Neural progenitor cell (in vitro differentiated cells): ENCODE data around the gene FAM234A. TPM values are rescaled to one million over a fixed set of nuclear protein-coding genes. Genes with fewer than 3 reads are reported as not detected.

Experiments used
- DNase-seq: peaks from one replicate; pipeline ENCODE4 v3.0.0-alpha.2; 2016; ENCODE audit warnings: low spot score
- H2AFZ ChIP-seq: fragments of 200-600 bp; sonication (generic); replicated peaks from 2 replicates; pipeline ENCODE4 v1.6.1; 2016; ENCODE audit warnings: antibody characterized with exemption
- H3F3A ChIP-seq: fragments of 200-600 bp; sonication (generic); 2 replicates; pipeline ENCODE4 v1.6.1; 2016; ENCODE audit warnings: antibody characterized with exemption, low read depth
- H3K27ac ChIP-seq: fragments of 200-600 bp; sonication (generic); 2 replicates; pipeline ENCODE4 v1.5.1; 2016; ENCODE audit warnings: mild to moderate bottlenecking
- H3K27me3 ChIP-seq: fragments of 200-600 bp; sonication (generic); 2 replicates; pipeline ENCODE4 v1.6.1; 2016; ENCODE audit warnings: mild to moderate bottlenecking, moderate library complexity
- H3K36me3 ChIP-seq: fragments of 200-600 bp; sonication (generic); 2 replicates; pipeline ENCODE4 v1.5.1; 2016
- H3K4me1 ChIP-seq: fragments of 200-600 bp; sonication (generic); 2 replicates; pipeline ENCODE4 v1.6.1; 2016; ENCODE audit warnings: mixed run types
- H3K4me2 ChIP-seq: fragments of 200-600 bp; sonication (generic); 2 replicates; pipeline ENCODE4 v1.6.1; 2016
- H3K4me3 ChIP-seq: fragments of 200-600 bp; sonication (generic); 2 replicates; pipeline ENCODE4 v1.5.1; 2016
- H3K79me2 ChIP-seq: fragments of 200-600 bp; sonication (generic); 2 replicates; pipeline ENCODE4 v1.6.1; 2016; ENCODE audit warnings: low read depth
- H3K9ac ChIP-seq: fragments of 200-600 bp; sonication (generic); 2 replicates; pipeline ENCODE4 v1.6.1; 2016
- H3K9me3 ChIP-seq: fragments of 200-600 bp; sonication (generic); 2 replicates; pipeline ENCODE4 v1.5.1; 2016; ENCODE audit warnings: low read depth
- H4K20me1 ChIP-seq: fragments of 200-600 bp; sonication (generic); 2 replicates; pipeline ENCODE4 v1.6.1; 2016; ENCODE audit warnings: low read depth
- H3K27ac Mint-ChIP-seq: 3 replicates; pipeline ENCODE4 v1.8.0; 2021; ENCODE audit warnings: mixed read lengths
- H3K27me3 Mint-ChIP-seq: 2 replicates; pipeline ENCODE4 v1.8.0; 2022; ENCODE audit warnings: low read depth, mild to moderate bottlenecking, inconsistent platforms, moderate library complexity, mixed read lengths; ENCODE audit not compliant: insufficient read depth
- H3K36me3 Mint-ChIP-seq: 3 replicates; pipeline ENCODE4 v1.8.0; 2021; ENCODE audit warnings: mixed read lengths
- H3K4me1 Mint-ChIP-seq: 3 replicates; pipeline ENCODE4 v1.8.0; 2021; ENCODE audit warnings: mixed read lengths
- H3K4me3 Mint-ChIP-seq: 3 replicates; pipeline ENCODE4 v1.8.0; 2021; ENCODE audit warnings: mild to moderate bottlenecking, moderate library complexity, mixed read lengths
- H3K9me3 Mint-ChIP-seq: 3 replicates; pipeline ENCODE4 v1.8.0; 2020; ENCODE audit warnings: mixed read lengths
- EZH2 ChIP-seq: fragments of 200-600 bp; sonication (generic); IDR thresholded peaks from 2 replicates; pipeline ENCODE4 v1.6.1; 2017; ENCODE audit warnings: antibody characterized with exemption, mild to moderate bottlenecking, moderate library complexity
- EZH2phosphoT487 ChIP-seq: fragments of 200-600 bp; sonication (generic); IDR thresholded peaks from 2 replicates; pipeline ENCODE4 v1.6.1; 2017; ENCODE audit warnings: antibody characterized with exemption
- total RNA-seq: library from RNA; depleted of rRNA; stranded (reverse); fragments of >200 nt; gene quantifications from 2 replicates; pipeline ENCODE4 v1.2.3, GENCODE V29; 2015; ENCODE audit warnings: low replicate concordance
- TF ChIP-seq, protein P1 (sequence below): fragments of 200-600 bp; sonication (generic); IDR thresholded peaks from 2 replicates; pipeline ENCODE4 v1.5.1; 2017; ENCODE audit warnings: antibody characterized with exemption, mild to moderate bottlenecking

Gene FAM234A
- total RNA-seq, 1 donor from 2014 or later: 115 TPM

DNA sequence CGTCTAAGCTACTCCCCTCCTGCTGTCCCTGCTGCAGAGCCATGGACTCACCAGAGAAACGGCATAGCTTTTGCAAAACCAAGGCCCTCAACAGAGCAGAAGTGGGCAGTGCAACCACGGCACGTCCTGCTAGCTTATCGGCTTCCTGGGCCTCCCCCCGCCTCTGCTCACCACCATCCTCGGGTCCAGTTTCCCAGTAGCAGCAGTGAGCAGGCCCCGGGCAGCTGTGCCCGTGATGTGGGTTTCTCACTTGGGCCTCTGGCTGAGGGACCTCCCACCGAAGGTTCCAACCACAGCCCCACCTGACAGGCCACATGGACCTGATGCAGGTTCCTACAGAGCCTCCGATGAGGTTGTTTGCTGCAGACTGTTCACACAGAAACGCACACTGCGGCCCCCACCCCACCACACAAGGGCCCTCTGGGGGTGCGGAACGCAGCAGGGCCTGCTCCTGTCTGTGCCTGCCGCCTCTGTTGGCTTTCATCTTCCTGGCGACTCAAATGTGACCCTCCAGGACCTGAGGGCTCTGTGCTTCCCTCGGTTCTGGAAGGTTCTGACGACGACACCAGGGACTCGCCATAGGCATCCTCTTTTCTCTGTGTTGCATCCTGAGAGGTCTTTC, 73.2 kb downstream of the FAM234A start:
- Histone ChIP-seq H3K27me3 (no peaks in the 10 kb centered on the region), H3K4me1 (no peaks in the 10 kb centered on the region), H3K9me3 (no peaks in the 10 kb centered on the region), H3K36me3 (no peaks in the 10 kb centered on the region), H3K4me2 (no peak overlapping the region), H3K79me2 (no peaks in the 10 kb centered on the region), H2AFZ (no peak overlapping the region), H3F3A (no peaks in the 10 kb centered on the region), H3K9ac (no peak overlapping the region), H3K4me3 (no peak overlapping the region), H4K20me1 (peaks cover 4% of the 10 kb centered on the region), H3K27ac (no peak overlapping the region)
- Mint-ChIP-seq H3K27me3 (no peaks in the 10 kb centered on the region), H3K9me3 (no peaks in the 10 kb centered on the region), H3K4me3 (no peak overlapping the region), H3K4me1 (no peaks in the 10 kb centered on the region), H3K27ac (no peak overlapping the region), H3K36me3 (peaks cover 8% of the 10 kb centered on the region)
- TF ChIP-seq EZH2 (no peak), EZH2phosphoT487 (no peak)
- TF ChIP-seq, protein P1, sequence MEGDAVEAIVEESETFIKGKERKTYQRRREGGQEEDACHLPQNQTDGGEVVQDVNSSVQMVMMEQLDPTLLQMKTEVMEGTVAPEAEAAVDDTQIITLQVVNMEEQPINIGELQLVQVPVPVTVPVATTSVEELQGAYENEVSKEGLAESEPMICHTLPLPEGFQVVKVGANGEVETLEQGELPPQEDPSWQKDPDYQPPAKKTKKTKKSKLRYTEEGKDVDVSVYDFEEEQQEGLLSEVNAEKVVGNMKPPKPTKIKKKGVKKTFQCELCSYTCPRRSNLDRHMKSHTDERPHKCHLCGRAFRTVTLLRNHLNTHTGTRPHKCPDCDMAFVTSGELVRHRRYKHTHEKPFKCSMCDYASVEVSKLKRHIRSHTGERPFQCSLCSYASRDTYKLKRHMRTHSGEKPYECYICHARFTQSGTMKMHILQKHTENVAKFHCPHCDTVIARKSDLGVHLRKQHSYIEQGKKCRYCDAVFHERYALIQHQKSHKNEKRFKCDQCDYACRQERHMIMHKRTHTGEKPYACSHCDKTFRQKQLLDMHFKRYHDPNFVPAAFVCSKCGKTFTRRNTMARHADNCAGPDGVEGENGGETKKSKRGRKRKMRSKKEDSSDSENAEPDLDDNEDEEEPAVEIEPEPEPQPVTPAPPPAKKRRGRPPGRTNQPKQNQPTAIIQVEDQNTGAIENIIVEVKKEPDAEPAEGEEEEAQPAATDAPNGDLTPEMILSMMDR: no peak
- DNase-seq: no peak

DNA sequence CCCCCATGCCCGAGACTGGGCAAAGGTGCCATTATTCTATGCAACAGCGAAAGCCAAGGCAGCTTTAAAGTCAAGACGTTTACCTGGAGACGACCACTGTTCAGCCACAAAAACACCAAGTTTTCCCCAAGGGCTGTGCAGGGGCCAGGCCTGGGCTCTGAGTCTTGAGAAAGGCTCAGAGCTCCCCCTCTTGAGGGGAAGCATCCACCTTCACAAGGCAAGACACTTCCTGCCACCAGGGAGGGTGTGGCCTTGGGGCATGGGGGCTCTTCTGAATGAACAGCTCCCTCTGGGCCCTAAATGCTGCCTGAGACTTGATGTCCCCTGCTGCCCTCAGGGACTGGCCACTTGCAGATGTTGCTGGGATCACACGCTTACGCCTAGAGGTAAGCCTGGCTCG, 74.9 kb downstream of the FAM234A start:
- H3K36me3 ChIP-seq: no peaks in the 10 kb centered on the region
- no peaks in the 10 kb centered on the region for H3K4me1 ChIP-seq
- Mint-ChIP-seq H3K36me3 (peaks cover 9% of the 10 kb centered on the region), H3K9me3 (no peaks in the 10 kb centered on the region), H3K4me3 (no peak overlapping the region), H3K27ac (no peak overlapping the region), H3K27me3 (no peaks in the 10 kb centered on the region), H3K4me1 (no peaks in the 10 kb centered on the region)
- H4K20me1 ChIP-seq: peaks cover 6% of the 10 kb centered on the region
- DNase-seq: no peak
- H3K27ac ChIP-seq: no peak overlapping the region
- no peak overlapping the region for H2AFZ ChIP-seq
- H3K79me2 ChIP-seq: no peaks in the 10 kb centered on the region
- no peaks in the 10 kb centered on the region for H3F3A ChIP-seq
- TF ChIP-seq EZH2phosphoT487: no peak
- TF ChIP-seq EZH2: no peak
- TF ChIP-seq, protein P1: no peak
- no peak overlapping the region for H3K4me3 ChIP-seq
- H3K9me3 ChIP-seq: no peaks in the 10 kb centered on the region
- H3K9ac ChIP-seq: no peak overlapping the region
- H3K27me3 ChIP-seq: no peaks in the 10 kb centered on the region
- no peak overlapping the region for H3K4me2 ChIP-seq

DNA sequence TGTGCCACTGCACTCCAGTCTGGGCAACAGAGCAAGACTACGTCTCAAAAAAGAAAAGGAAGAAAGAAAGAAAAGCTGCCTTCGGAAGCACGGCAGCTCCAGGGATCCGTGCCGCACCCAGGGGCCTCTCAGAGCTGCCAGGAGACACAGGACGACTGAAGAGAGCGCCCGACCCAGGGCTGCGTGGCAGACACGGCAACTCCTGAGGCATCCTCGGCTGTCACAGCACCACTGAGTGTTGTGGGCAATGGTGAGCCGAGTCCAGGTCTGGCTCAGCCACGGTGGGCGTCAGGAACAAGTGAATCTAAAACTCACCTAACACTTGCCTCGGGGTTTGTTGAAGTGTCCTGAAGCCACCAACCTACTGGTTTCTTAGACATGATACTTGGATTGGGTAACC, 77.1 kb downstream of the FAM234A start:
- no peak for DNase-seq
- Mint-ChIP-seq H3K4me1 (peaks cover 2% of the 10 kb centered on the region), H3K4me3 (no peak overlapping the region), H3K27ac (no peak overlapping the region), H3K36me3 (peaks cover 9% of the 10 kb centered on the region), H3K27me3 (no peaks in the 10 kb centered on the region), H3K9me3 (no peaks in the 10 kb centered on the region)
- H4K20me1 ChIP-seq: peaks cover 21% of the 10 kb centered on the region
- TF ChIP-seq EZH2phosphoT487 (no peak), EZH2 (no peak)
- TF ChIP-seq, protein P1: no peak
- no peak overlapping the region for H2AFZ ChIP-seq
- H3K27ac ChIP-seq: no peak overlapping the region
- H3K9me3 ChIP-seq: no peaks in the 10 kb centered on the region
- H3F3A ChIP-seq: no peaks in the 10 kb centered on the region
- H3K9ac ChIP-seq: no peak overlapping the region
- H3K27me3 ChIP-seq: no peaks in the 10 kb centered on the region
- H3K4me3 ChIP-seq: no peak overlapping the region
- peaks cover 18% of the 10 kb centered on the region for H3K79me2 ChIP-seq
- no peaks in the 10 kb centered on the region for H3K36me3 ChIP-seq
- no peaks in the 10 kb centered on the region for H3K4me1 ChIP-seq
- H3K4me2 ChIP-seq: no peak overlapping the region
